PFSK-1 (cell line): ENCODE measurements around the gene UQCR11.

Experiments
- FOXP2 ChIP-seq: optimal IDR thresholded peaks from 2 replicates; pipeline ENCODE3; 2011; ENCODE audit warnings: borderline replicate concordance, control low read depth, inconsistent platforms; ENCODE audit not compliant: insufficient read depth; ENCODE audit errors: extremely low read length, extremely low read depth
- POLR2AphosphoS5 ChIP-seq: IDR thresholded peaks from 2 replicates; pipeline ENCODE4 v1.6.1; 2012; ENCODE audit warnings: low read depth, mild to moderate bottlenecking, control low read depth, low read length, moderate library complexity
- SIN3A ChIP-seq: IDR thresholded peaks from 2 replicates; pipeline ENCODE4 v1.6.1; 2012; ENCODE audit warnings: mild to moderate bottlenecking, low read length, moderate library complexity, borderline replicate concordance; ENCODE audit not compliant: insufficient read depth
- TAF1 ChIP-seq: IDR thresholded peaks from 2 replicates; pipeline ENCODE4 v1.6.1; 2012; ENCODE audit warnings: low read length, control low read depth, borderline replicate concordance; ENCODE audit not compliant: insufficient read depth
- TF ChIP-seq, protein P1 (sequence below), 2 experiments: IDR thresholded peaks; 2 replicates each; pipeline versions ENCODE4 v1.6.1 to v1.8.0; 2011 to 2012; ENCODE audit warnings: low read depth in 2 of 2, low read length in 2 of 2, control low read depth in 1 of 2, inconsistent platforms in 1 of 2, mild to moderate bottlenecking in 1 of 2, moderate library complexity in 1 of 2; ENCODE audit not compliant: insufficient read depth in 1 of 2

The UQCR11 gene

DNA sequence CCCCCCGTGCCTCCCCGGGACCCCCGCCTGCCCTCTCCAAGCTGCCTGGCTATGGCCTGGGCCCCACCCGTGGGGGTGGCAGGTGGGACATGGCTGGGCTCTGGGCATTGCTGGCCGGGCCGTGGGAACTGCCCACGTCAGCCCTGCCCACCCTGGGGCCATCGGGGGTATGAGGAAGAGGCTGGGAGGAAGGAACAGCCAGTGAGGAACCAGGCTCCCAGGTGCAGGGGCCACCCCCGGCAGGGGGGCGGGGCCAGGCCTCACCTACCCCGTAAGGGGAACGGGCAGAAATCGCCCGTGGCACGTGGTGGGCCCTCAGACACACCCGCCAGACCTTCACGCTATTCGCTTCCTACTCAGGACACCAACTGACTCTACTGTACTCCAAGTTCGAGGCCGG lies 24.8 kb upstream of the UQCR11 start:
- TF ChIP-seq SIN3A = no peak
- TF ChIP-seq POLR2AphosphoS5 = no peak
- TF ChIP-seq FOXP2 = no peak
- no peak for TF ChIP-seq TAF1

GRCh38 chr19:1629256-1629808 lies 24.1 kb upstream of the UQCR11 start:
- TF ChIP-seq POLR2AphosphoS5 (no peak), SIN3A (no peak), TAF1 (no peak), FOXP2 (no peak)
- TF ChIP-seq, protein P1, sequence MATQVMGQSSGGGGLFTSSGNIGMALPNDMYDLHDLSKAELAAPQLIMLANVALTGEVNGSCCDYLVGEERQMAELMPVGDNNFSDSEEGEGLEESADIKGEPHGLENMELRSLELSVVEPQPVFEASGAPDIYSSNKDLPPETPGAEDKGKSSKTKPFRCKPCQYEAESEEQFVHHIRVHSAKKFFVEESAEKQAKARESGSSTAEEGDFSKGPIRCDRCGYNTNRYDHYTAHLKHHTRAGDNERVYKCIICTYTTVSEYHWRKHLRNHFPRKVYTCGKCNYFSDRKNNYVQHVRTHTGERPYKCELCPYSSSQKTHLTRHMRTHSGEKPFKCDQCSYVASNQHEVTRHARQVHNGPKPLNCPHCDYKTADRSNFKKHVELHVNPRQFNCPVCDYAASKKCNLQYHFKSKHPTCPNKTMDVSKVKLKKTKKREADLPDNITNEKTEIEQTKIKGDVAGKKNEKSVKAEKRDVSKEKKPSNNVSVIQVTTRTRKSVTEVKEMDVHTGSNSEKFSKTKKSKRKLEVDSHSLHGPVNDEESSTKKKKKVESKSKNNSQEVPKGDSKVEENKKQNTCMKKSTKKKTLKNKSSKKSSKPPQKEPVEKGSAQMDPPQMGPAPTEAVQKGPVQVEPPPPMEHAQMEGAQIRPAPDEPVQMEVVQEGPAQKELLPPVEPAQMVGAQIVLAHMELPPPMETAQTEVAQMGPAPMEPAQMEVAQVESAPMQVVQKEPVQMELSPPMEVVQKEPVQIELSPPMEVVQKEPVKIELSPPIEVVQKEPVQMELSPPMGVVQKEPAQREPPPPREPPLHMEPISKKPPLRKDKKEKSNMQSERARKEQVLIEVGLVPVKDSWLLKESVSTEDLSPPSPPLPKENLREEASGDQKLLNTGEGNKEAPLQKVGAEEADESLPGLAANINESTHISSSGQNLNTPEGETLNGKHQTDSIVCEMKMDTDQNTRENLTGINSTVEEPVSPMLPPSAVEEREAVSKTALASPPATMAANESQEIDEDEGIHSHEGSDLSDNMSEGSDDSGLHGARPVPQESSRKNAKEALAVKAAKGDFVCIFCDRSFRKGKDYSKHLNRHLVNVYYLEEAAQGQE (IDR thresholded peaks at IDR 0.05; ENCODE audit: insufficient read depth in 1 of 2, low read depth in 2 of 2, low read length in 2 of 2) = no peak

GRCh38 chr19:1627194-1627593 lies 21.9 kb upstream of the UQCR11 start:
- TF ChIP-seq FOXP2 (no peak), POLR2AphosphoS5 (no peak), TAF1 (no peak), SIN3A (no peak)
- TF ChIP-seq, protein P1 (IDR thresholded peaks at IDR 0.05; ENCODE audit: insufficient read depth in 1 of 2, low read depth in 2 of 2, low read length in 2 of 2) = no peak

GRCh38 chr19:1626417-1627010 lies 21.3 kb upstream of the UQCR11 start:
- TF ChIP-seq TAF1 (no peak), FOXP2 (no peak), SIN3A (no peak), POLR2AphosphoS5 (no peak)
- TF ChIP-seq, protein P1 (IDR thresholded peaks at IDR 0.05; ENCODE audit: insufficient read depth in 1 of 2, low read depth in 2 of 2, low read length in 2 of 2) = no peak

DNA sequence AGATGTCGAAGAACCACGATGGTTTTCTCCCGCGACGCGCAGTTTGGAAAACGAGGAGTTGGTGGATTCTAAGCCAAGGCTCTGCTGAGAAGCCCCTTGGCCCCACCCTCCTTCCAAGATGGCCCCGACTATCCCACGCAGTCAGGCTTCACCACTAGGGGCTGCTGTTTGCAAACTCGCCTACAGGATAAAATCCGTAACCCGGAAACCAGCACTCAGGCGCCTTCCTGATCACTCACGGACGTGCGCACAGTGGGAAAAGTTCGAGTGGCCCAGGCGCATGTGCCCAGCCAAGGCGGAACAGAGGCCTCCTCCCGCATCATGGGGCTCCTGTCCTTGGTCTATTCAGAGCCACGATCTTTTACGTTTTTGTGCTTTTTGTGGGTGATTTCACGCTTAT lies 19.2 kb upstream of the UQCR11 start:
- TF ChIP-seq POLR2AphosphoS5 (no peak), SIN3A (no peak), TAF1 (no peak), FOXP2 (no peak)
- TF ChIP-seq, protein P1 (IDR thresholded peaks at IDR 0.05; ENCODE audit: insufficient read depth in 1 of 2, low read depth in 2 of 2, low read length in 2 of 2) = no peak
